Mucosa of stomach (tissue), 1 donor: ENCODE measurements around the gene MOCS3.

Experiments used
- H3K27me3 ChIP-seq: one replicate; pipeline ENCODE4 v1.7.0; 2013; ENCODE audit warnings: mild to moderate bottlenecking, low read length; ENCODE audit not compliant: control insufficient read depth, insufficient read depth
- H3K36me3 ChIP-seq: one replicate; pipeline ENCODE4 v1.7.0; 2013; ENCODE audit warnings: low read length; ENCODE audit not compliant: control insufficient read depth, insufficient read depth
- H3K4me1 ChIP-seq: one replicate; pipeline ENCODE4 v1.7.0; 2013; ENCODE audit warnings: mild to moderate bottlenecking, low read length; ENCODE audit not compliant: control insufficient read depth, insufficient read depth
- H3K4me3 ChIP-seq: one replicate; pipeline ENCODE4 v1.7.0; 2013; ENCODE audit warnings: low read length
- H3K9ac ChIP-seq: one replicate; pipeline ENCODE4 v1.7.0; 2013; ENCODE audit warnings: mild to moderate bottlenecking, low read length, moderate library complexity
- H3K9me3 ChIP-seq: one replicate; pipeline ENCODE4 v1.7.0; 2013; ENCODE audit warnings: mild to moderate bottlenecking, low read length, moderate library complexity; ENCODE audit not compliant: control insufficient read depth
- donor health status: Pancreatic carcinoma.

MOCS3 gene

GRCh38 chr20:50993876-50994275 lies 35.3 kb downstream of the MOCS3 start:
- peaks cover 13% of the 10 kb centered on the region for H3K27me3 ChIP-seq
- H3K9ac ChIP-seq, result no peak overlapping the region
- H3K9me3 ChIP-seq, result no peaks in the 10 kb centered on the region
- H3K4me1 ChIP-seq, result no peaks in the 10 kb centered on the region
- no peaks in the 10 kb centered on the region for H3K36me3 ChIP-seq
- no peak overlapping the region for H3K4me3 ChIP-seq

DNA sequence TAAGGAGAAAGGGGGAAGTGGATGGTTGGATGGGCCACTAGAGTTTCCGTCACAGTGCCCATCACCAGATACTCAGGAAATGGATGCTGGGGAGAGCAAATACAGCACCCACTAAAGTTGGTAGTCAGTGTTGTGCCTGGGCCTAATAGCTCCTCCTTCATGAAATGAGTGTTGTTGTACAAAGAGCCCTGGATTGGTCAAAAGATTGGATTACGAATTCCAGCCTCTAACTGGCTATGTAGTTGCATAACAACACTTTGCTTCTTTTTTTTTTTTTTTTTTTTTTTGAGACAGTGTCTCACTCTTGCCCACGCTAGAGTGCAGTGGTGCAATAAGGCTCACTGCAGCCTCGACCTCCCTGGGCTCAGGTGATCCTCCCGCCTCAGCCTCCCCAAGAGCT lies 36.9 kb downstream of the MOCS3 start:
- H3K9ac ChIP-seq, result no peak overlapping the region
- H3K4me1 ChIP-seq, result no peaks in the 10 kb centered on the region
- no peaks in the 10 kb centered on the region for H3K9me3 ChIP-seq
- peaks cover 13% of the 10 kb centered on the region for H3K27me3 ChIP-seq
- H3K36me3 ChIP-seq, result no peaks in the 10 kb centered on the region
- no peak overlapping the region for H3K4me3 ChIP-seq

DNA sequence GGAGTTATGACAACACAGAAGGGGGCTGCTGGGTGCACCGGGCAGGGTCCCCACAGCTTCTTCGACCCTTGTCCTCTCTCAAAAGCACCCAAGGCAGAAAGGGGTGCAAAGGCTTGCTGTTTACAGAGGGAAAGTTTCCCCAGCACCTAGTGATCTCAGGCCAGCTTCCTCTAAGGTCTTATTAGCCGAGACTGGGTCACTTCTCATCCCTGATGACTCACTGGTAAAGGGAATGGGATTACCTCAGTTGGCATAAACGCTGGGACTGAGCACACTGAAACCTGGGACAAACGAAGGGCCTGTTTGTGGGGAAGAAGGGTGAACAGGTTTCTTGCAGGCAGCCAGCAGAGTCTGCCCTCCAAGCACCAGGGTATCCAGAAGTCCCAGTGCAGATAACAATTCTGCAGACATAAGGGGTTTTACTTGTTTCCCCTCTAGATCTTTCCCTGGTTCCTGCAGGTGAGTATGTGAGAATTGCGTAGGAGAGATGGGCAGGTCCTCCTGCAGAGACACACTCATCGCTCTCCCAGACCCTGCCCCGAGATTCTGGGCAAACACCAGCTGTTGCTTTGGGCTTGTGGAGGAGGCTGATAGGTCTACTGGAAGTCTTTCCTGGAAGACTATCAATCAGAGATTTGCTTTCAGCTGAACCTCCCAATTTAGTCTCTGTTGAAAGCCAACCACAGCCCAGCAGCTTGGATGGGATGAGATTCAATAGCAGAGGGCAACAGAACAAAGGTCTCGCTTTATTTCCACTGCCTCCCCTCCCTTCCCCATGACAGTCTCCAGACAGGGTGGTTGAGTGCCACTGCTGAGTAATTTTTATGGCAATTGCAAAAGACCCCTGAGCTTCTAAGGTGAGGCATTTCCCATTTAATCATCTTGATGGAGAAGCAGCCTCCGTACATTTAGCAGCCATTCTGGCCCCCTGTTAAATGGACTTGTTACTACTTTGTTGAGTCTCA lies 38.6 kb downstream of the MOCS3 start:
- Histone ChIP-seq H3K27me3 (peaks cover 13% of the 10 kb centered on the region), H3K36me3 (no peaks in the 10 kb centered on the region), H3K4me3 (no peak overlapping the region), H3K9me3 (no peaks in the 10 kb centered on the region), H3K4me1 (no peaks in the 10 kb centered on the region), H3K9ac (no peak overlapping the region)

DNA sequence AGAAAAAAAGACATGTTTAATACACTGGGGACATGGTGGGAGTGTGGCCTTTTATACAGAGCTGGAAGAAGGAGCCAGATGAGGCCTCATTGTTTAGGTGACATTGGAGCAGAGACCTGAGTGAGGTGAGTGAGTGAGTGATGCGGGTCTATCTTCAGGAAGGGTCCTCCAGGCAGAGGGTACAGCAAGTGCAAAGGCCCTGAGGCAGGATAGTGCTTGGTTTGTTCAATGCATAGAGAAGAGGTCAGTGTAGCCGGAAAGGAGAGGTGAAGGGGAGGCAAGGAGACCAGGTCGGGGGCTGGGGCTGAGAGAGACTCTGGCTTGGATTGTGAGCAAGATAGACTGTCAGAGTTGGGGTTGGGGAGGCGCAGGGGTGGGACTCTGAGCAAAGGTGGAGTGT lies 40.7 kb downstream of the MOCS3 start:
- Histone ChIP-seq H3K27me3 (peaks cover 13% of the 10 kb centered on the region), H3K4me1 (no peaks in the 10 kb centered on the region), H3K9ac (no peak overlapping the region), H3K9me3 (no peaks in the 10 kb centered on the region), H3K4me3 (no peak overlapping the region), H3K36me3 (no peaks in the 10 kb centered on the region)

DNA sequence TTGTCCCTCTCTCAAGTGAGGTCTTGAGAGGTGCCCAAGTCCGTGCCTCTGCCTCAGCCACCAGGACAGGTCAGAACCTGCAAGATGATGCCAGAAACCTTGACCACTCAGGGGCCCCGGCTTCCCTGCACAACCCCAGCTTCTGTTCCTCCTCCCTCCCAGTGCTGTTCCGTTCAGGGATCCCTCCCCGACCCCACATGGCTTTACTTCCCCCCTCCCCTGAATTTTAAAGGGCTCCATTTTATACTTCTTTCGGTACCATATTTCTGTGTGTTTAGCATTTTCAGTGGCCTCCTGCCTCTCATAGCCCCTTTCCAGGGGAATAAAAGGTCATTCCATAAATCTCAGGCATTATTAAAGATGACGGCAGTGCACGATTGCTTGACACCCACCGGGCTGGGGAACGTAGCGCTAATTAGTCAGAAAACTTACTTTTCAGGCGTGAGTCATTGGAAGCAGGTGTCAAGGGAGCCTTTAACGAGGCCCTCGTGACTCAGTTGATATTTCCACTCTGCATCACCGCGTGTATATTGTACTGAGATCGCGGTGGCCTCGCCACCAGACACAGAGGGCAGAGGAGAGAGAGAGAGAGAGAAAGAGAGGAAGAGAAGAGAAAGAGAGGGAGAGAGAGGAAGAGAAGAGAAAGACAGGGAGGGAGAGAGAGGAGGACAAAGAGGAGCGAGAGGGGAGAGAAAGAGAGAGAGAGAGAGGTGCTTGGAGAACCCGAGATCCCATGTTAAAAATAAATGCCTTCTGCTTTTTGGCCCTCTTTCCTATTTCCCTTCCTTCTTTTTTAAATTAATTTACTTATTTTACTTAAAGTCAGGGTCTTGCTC lies 43.0 kb downstream of the MOCS3 start:
- no peaks in the 10 kb centered on the region for H3K9me3 ChIP-seq
- no peaks in the 10 kb centered on the region for H3K36me3 ChIP-seq
- no peak overlapping the region for H3K4me3 ChIP-seq
- no peaks in the 10 kb centered on the region for H3K4me1 ChIP-seq
- peaks cover 9% of the 10 kb centered on the region for H3K27me3 ChIP-seq
- H3K9ac ChIP-seq, result no peak overlapping the region

DNA sequence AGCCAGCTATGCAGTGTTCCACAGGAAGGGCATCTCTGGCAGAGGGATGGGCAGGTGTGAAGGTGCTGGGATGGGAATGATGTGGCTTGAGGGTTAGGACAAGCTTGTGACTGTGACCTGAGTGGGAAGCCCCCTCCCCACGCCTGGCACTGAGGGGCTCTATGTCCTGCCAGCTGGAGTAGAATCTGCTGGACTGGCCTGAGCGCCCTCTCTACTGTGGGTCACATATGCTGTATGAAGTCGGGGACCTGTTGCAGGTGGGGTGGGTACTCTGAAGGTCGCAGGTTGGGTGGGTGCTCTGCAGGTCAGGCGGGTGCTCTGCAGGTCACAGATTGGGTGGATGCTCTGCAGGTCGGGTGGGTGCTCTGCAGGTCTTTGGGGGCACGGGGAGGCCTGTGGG lies 44.0 kb downstream of the MOCS3 start:
- Histone ChIP-seq H3K9ac (no peak overlapping the region), H3K4me3 (no peak overlapping the region), H3K9me3 (no peaks in the 10 kb centered on the region), H3K4me1 (no peaks in the 10 kb centered on the region), H3K27me3 (peaks cover 2% of the 10 kb centered on the region), H3K36me3 (no peaks in the 10 kb centered on the region)

DNA sequence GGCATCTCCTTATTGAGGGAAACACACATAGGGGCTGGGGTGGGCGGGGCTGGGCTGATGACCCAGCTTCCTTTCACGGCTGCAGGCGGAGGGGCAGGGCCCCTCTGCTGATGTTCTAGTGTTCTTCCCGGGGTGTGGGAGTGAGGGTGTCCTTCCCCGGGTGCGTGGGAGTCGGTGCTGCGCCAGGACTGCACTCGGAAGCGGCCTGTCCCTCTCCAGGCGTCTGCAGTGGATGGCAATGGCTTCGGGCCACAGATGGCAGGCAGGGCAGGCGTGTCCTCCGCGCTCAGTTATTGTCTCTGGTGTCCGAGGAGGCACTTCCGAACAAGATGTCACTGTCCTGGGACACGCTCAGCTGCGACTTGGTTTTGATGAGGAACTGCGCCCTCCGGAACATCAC lies 45.1 kb downstream of the MOCS3 start:
- Histone ChIP-seq H3K9me3 (no peaks in the 10 kb centered on the region), H3K9ac (no peak overlapping the region), H3K36me3 (no peaks in the 10 kb centered on the region), H3K4me1 (no peaks in the 10 kb centered on the region), H3K4me3 (no peak overlapping the region), H3K27me3 (no peaks in the 10 kb centered on the region)

- no peaks in the 10 kb centered on the region for H3K27me3 ChIP-seq
- no peak overlapping the region for H3K9ac ChIP-seq
- no peak overlapping the region for H3K4me3 ChIP-seq
- H3K36me3 ChIP-seq, result no peaks in the 10 kb centered on the region
- no peaks in the 10 kb centered on the region for H3K9me3 ChIP-seq
- peaks cover 4% of the 10 kb centered on the region for H3K4me1 ChIP-seq
These were observed 45.7 kb downstream of the MOCS3 start for GRCh38 chr20:51004305-51004727.

DNA sequence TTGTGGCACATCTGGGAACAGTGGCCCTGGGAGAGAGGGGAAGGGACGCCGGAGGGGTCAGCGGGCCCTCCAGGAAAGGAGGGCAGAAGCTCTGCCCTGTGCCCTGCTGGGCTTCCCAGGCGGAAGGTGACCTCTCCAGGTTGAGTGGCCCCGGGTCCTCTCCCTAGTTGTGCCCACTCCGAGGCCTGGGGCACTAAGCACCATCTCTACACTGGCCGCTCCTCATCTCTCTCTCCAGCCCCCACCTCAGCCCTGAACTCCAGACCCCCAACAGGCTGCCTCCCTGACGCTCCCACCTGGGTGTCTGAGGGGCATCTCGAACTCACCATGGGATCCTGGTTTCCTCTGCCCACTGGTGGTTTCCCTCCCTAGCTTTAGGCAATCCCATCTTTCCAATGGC lies 46.2 kb downstream of the MOCS3 start:
- Histone ChIP-seq H3K36me3 (no peaks in the 10 kb centered on the region), H3K4me1 (peaks cover 7% of the 10 kb centered on the region), H3K9me3 (no peaks in the 10 kb centered on the region), H3K27me3 (no peaks in the 10 kb centered on the region), H3K4me3 (no peak overlapping the region), H3K9ac (no peak overlapping the region)

GRCh38 chr20:51005214-51005613 lies 46.6 kb downstream of the MOCS3 start:
- Histone ChIP-seq H3K4me3 (no peak overlapping the region), H3K27me3 (no peaks in the 10 kb centered on the region), H3K4me1 (peaks cover 7% of the 10 kb centered on the region), H3K9ac (no peak overlapping the region), H3K36me3 (no peaks in the 10 kb centered on the region), H3K9me3 (no peaks in the 10 kb centered on the region)

DNA sequence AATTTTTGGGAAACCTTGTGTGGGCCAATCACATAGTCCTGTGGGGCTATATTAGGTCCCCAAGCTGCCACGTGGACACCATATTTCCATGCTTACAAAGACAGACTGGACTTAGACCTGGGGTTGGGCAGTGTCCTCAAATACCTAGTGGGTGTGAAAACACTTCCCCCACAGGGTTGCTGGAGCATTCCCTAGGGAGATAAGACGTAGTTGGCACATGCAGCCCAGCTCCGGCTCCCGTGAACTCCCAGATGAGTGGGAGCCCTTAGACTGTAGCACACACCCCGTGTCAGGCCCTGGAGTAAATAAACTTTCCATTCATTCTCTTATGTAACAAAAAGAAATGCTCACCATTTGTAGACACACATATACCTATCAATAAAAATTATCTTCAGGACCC lies 50.1 kb downstream of the MOCS3 start:
- H3K27me3 ChIP-seq, result peaks cover 2% of the 10 kb centered on the region
- H3K4me3 ChIP-seq, result no peak overlapping the region
- H3K4me1 ChIP-seq, result peaks cover 7% of the 10 kb centered on the region
- H3K9ac ChIP-seq, result no peak overlapping the region
- no peaks in the 10 kb centered on the region for H3K36me3 ChIP-seq
- H3K9me3 ChIP-seq, result no peaks in the 10 kb centered on the region
